MCF 10A (cell line): ENCODE measurements around the gene NAGPA. TPM values are rescaled to one million over a fixed set of nuclear protein-coding genes. Genes with fewer than 3 reads are reported as not detected.

Experiments used
- BruUV-seq: library from RNA; stranded (reverse); fragments of 400-500 nt; replicated peaks from 2 replicates; lab custom pipeline; 2021; lab: Mats Ljungman, UMichigan
- CTCF ChIA-PET: fragments of 300-600 bp; sonication (Branson Sonifier 250); formaldehyde crosslinking; extraction: SDS; loops from one replicate; lab custom pipeline; 2021; ENCODE audit warnings: antibody characterized with exemption, inconsistent platforms; lab: Yijun Ruan, JAX
- POLR2A ChIA-PET: fragments of 300-600, 350-650 bp; sonication (Branson Sonifier 250); formaldehyde crosslinking; extraction: SDS; loops from one replicate; lab custom pipeline; 2020; ENCODE audit warnings: antibody characterized with exemption, inconsistent platforms; lab: Yijun Ruan, JAX
- DNase-seq: peaks from one replicate; pipeline ENCODE4 v3.0.0-alpha.2; 2018; ENCODE audit not compliant: unreplicated experiment
- H3K27ac Mint-ChIP-seq: one replicate; pipeline ENCODE4 v1.8.0; 2022; ENCODE audit warnings: mild to moderate bottlenecking, low read depth, mixed read lengths; ENCODE audit not compliant: unreplicated experiment
- H3K27me3 Mint-ChIP-seq: one replicate; pipeline ENCODE4 v1.8.0; 2022; ENCODE audit warnings: mixed read lengths; ENCODE audit not compliant: insufficient read depth, unreplicated experiment
- H3K36me3 Mint-ChIP-seq: one replicate; pipeline ENCODE4 v1.8.0; 2022; ENCODE audit warnings: mild to moderate bottlenecking, moderate library complexity, mixed read lengths; ENCODE audit not compliant: insufficient read depth, unreplicated experiment
- H3K4me1 Mint-ChIP-seq: one replicate; pipeline ENCODE4 v1.8.0; 2022; ENCODE audit warnings: mixed read lengths; ENCODE audit not compliant: insufficient read depth, unreplicated experiment
- H3K4me3 Mint-ChIP-seq: one replicate; pipeline ENCODE4 v1.8.0; 2022; ENCODE audit warnings: mild to moderate bottlenecking, moderate library complexity, mixed read lengths; ENCODE audit not compliant: unreplicated experiment
- H3K9me3 Mint-ChIP-seq: one replicate; pipeline ENCODE4 v1.8.0; 2022; ENCODE audit warnings: mixed read lengths; ENCODE audit not compliant: unreplicated experiment
- CTCF ChIP-seq: fragments of 200-600 bp; IDR thresholded peaks from one replicate; pipeline ENCODE4 v1.8.0; 2022; ENCODE audit warnings: antibody characterized with exemption, mild to moderate bottlenecking; ENCODE audit not compliant: unreplicated experiment
- intact Hi-C: fragments of 100-400 bp; cut with micrococcal nuclease; formaldehyde crosslinking; loops from 2 replicates; pipeline ENCODE4 v1.14.1; 2022
- total RNA-seq: library from RNA; stranded (reverse); gene quantifications from 2 replicates; pipeline ENCODE4 v1.2.3, GENCODE V29; 2022

NAGPA gene
- total RNA-seq, 1 experiment from 2014 or later = 4.9 TPM

GRCh38 chr16:5059386-5060072, 25.8 kb upstream of the NAGPA start:
- no peak overlapping the region for H3K27ac Mint-ChIP-seq
- H3K36me3 Mint-ChIP-seq = no peaks in the 10 kb centered on the region
- no peak overlapping the region for H3K4me3 Mint-ChIP-seq
- CTCF ChIA-PET = interaction anchor here (1.5 kb wide), 1 partner anchor 32 kb away, joined by 8 read pairs; no protein-coding TSS in a partner anchor
- peaks cover 26% of the 10 kb centered on the region for H3K27me3 Mint-ChIP-seq
- intact Hi-C loops = no loop called here
- TF ChIP-seq CTCF = no peak
- POLR2A ChIA-PET = interaction anchor here (0.9 kb wide), 1 partner anchor 15 kb away, joined by 3 read pairs; no protein-coding TSS in a partner anchor
- DNase-seq = no peak
- H3K4me1 Mint-ChIP-seq = no peaks in the 10 kb centered on the region
- no TSS peak for BruUV-seq
- no peaks in the 10 kb centered on the region for H3K9me3 Mint-ChIP-seq

- POLR2A ChIA-PET = no interaction called here
- DNase-seq = no peak
- H3K36me3 Mint-ChIP-seq = no peaks in the 10 kb centered on the region
- no peaks in the 10 kb centered on the region for H3K9me3 Mint-ChIP-seq
- peaks cover 26% of the 10 kb centered on the region for H3K27me3 Mint-ChIP-seq
- no peaks in the 10 kb centered on the region for H3K4me1 Mint-ChIP-seq
- no TSS peak for BruUV-seq
- intact Hi-C loops = no loop called here
- no peak overlapping the region for H3K27ac Mint-ChIP-seq
- CTCF ChIA-PET = interaction anchor here (0.6 to 1.5 kb wide), 2 partner anchors 33 to 103 kb away, joined by 3 to 8 read pairs; no protein-coding TSS in a partner anchor
- no peak for TF ChIP-seq CTCF
- H3K4me3 Mint-ChIP-seq = no peak overlapping the region
These were observed 24.7 kb upstream of the NAGPA start for GRCh38 chr16:5058476-5058875.

GRCh38 chr16:5056352-5056751, 22.6 kb upstream of the NAGPA start:
- POLR2A ChIA-PET = no interaction called here
- Mint-ChIP-seq H3K4me1 (no peaks in the 10 kb centered on the region), H3K27ac (no peak overlapping the region), H3K36me3 (no peaks in the 10 kb centered on the region), H3K27me3 (peaks cover 13% of the 10 kb centered on the region), H3K4me3 (no peak overlapping the region), H3K9me3 (no peaks in the 10 kb centered on the region)
- peak; percentile 17 for TF ChIP-seq CTCF
- BruUV-seq = no TSS peak
- intact Hi-C loops = no loop called here
- CTCF ChIA-PET = no interaction called here
- DNase-seq = peak; percentile 37

DNA sequence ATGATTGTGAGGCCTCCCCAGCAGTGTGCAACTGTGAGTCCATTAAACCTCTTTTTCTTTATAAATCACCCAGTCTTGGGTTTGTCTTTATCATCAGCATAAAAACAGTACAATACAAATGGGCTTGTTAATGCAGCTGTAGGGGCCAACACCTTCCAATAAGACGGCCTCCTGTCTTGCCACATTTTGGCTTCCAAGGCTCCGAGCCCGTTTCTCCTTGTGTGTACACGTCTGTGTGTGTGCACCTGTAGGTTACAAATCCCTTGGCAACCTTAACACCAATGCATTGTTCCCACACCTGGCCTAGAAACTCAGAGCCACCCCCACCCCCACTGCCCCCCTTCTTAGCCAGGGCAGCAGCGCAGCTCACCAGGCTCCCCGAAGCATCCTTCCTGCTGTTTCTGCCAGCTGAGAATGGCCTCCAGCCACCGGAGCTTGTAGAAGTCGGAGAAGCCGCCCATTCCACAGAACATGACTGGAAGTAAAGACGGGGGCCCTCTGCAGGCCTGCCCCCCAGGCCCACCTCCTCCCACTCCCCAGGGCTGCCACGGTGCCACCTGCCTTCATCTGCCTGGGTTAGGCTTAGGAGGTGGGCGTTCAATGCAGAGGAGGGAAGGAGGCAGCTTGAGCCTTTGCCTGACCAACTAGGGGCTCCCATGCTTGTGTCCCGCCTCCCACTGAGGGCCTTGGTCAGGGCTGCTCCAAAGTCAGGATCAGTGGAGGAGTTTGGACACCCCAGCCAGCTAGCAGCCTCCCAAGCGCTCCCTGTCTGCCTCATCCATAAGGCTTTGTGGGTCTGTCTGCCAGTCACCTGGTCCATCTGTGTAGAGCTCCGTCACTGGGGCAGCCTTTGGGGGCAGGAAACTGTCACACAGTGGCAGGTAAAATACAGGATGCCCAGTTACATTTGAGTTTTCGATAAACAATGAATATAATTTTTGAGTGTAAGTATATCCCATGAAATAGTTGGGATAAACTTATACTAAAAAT, 21.4 kb upstream of the NAGPA start:
- peaks cover 20% of the 10 kb centered on the region for H3K27me3 Mint-ChIP-seq
- TF ChIP-seq CTCF = no peak
- intact Hi-C loops = no loop called here
- H3K36me3 Mint-ChIP-seq = no peaks in the 10 kb centered on the region
- no TSS peak for BruUV-seq
- POLR2A ChIA-PET = interaction anchor here (0.6 kb wide), 1 partner anchor 149 kb away, joined by 3 read pairs; no protein-coding TSS in a partner anchor
- CTCF ChIA-PET = no interaction called here
- no peak overlapping the region for H3K27ac Mint-ChIP-seq
- H3K9me3 Mint-ChIP-seq = no peaks in the 10 kb centered on the region
- no peak overlapping the region for H3K4me3 Mint-ChIP-seq
- no peaks in the 10 kb centered on the region for H3K4me1 Mint-ChIP-seq
- DNase-seq = no peak
